Stimulated activated CD8-positive, alpha-beta memory T cell treated with anti-CD3 and anti-CD28 coated beads, Interleukin-15, amount 100 ng/mL, for 4 hours (primary cell): ENCODE data around the gene ABCC2.
"Not testable (repeated sequence)": the region's sequence is repeated elsewhere in the genome, so short reads cannot be mapped to it uniquely, and the experiment has no call there.

Experiments
- DNase-seq, 2 donors: peaks; one replicate each; pipeline ENCODE4 v3.0.0-alpha.2; 2020; ENCODE audit warnings: low read depth in 2 of 2

Gene ABCC2

DNA sequence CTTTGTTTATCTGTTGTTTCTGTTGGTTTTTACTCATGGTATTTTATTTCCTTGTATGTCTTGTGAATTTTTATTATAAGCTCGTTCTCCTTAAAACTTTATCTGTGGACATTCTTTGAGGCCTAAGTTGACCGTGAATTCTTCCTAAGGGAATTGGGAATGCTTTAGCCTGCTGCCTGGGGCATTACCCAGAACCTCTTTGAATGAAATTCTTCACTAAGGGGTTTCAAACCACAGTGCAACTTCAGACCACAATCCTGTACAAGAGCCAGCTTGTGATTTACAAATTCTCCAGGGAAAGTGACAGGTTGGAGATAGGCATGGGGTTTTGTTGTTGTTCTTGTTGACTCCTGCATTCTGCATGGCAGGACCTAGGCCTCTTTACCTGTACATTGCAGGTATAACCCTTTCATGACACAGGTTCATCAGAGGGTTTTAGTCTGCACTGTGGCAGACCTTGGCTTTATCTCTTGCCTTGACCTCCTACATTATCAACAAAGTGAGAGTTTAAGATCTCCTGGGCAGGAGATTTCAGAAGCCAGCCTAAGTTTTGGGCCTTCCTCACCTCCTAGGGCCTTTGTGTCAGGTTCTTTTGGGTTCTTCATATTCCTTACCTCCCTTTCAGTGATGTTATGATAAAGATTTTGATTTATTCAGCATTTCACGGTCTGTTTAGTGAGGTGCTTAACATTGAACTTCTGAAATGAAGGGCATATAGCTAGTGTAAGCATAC, 70.2 kb downstream of the ABCC2 start:
- no peak for DNase-seq

DNA sequence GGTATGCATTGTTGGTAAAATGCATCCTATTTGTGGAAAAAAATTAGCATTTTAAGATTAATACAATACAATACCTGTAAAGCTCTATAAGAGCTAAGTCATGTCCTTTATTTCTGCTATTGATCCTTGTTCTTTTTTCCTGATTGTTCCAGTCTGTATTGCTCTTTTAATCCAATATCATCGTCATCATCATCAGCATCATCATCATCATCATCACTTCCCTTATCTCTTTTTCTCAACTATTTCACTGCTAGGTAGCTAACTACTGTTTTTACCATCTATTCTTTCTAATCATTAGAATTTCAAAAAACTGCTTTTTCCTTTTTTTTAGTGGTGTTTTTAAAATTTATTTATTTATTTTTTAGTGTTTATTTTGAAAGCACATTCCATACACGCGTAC, 71.2 kb downstream of the ABCC2 start:
- no peak for DNase-seq

DNA sequence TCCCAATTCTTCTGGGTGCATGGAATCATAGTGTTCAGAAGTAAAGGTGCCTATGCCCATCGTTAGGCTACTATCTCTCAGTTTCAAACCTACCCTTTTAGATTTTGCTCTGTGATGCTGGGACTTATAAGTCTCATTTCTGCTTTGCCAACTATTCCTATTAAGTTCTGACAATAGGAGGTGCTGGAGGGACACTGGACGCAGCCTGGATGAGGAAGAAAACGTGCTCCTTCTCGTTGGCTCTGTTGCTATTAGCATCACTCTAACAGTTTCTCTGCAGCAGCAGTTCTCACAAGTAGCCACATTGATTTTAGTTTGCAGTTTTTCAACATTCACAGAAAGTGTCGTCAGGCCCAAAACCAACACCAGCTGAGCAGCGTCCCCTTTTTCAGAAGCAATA, 72.4 kb downstream of the ABCC2 start:
- no peak for DNase-seq

DNA sequence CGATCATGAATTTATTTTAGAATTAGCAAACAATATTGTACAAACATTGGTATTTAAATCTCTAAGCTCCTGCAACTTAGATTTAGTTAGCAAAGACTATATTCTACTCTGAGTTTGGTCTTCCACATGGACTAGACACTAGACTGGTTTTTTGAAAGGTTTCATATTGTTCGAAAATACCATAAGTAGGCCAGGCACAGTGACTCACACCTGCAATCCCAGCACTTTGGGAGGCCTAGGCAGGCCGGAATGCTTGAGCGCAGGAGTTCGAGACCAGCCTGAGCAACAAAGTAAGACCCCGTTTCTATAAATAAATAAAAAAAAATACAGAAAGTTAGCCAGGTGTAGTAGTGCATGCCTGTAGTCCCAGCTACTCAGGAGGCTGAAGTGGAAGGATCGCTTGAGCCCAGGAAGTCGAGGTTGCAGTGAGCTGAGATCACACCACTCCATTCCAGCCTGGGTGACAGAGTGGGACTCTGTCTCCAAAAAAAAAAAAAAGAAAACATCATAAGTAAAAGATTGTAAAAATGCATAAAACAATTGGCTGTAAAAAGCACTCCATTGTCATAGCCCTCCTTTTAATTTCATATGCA, 73.1 kb downstream of the ABCC2 start:
- no peak for DNase-seq

GRCh38 chr10:99858849-99859248, 76.4 kb downstream of the ABCC2 start:
- DNase-seq, result no peak

- no peak for DNase-seq
These were observed 77.1 kb downstream of the ABCC2 start for GRCh38 chr10:99859585-99859984.

GRCh38 chr10:99860466-99860865, 78.0 kb downstream of the ABCC2 start:
- DNase-seq, result no peak

- not testable (repeated sequence) for DNase-seq
These were observed 81.2 kb downstream of the ABCC2 start for GRCh38 chr10:99863535-99864240.

GRCh38 chr10:99867250-99867649, 84.8 kb downstream of the ABCC2 start:
- not testable (repeated sequence) for DNase-seq

DNA sequence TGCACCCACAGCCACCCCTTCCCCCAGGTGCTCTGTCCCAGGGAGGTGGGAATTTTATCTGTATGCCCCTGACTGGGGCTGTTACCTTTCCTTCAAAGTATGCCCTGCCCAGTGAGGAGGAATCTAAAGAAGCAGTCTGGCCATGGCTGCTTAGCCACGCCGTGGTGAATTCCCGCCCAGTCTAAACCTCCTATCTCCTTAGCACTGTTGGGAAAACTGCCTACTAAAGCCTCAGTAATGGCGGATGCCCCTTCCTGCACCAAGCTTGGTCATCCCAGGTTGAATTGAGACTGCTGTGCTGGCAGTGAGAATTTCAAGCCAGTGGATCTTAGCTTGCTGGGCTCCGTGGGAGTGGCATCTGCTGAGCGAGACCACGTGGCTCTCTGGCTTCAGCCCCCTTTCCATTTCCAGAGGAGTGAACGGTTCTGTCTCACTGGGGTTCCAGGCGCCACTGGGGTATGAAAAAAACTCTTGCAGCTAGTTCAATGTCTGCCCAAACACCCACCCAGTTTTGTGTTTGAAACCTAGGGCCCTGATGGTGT, 87.2 kb downstream of the ABCC2 start:
- no peak for DNase-seq

DNA sequence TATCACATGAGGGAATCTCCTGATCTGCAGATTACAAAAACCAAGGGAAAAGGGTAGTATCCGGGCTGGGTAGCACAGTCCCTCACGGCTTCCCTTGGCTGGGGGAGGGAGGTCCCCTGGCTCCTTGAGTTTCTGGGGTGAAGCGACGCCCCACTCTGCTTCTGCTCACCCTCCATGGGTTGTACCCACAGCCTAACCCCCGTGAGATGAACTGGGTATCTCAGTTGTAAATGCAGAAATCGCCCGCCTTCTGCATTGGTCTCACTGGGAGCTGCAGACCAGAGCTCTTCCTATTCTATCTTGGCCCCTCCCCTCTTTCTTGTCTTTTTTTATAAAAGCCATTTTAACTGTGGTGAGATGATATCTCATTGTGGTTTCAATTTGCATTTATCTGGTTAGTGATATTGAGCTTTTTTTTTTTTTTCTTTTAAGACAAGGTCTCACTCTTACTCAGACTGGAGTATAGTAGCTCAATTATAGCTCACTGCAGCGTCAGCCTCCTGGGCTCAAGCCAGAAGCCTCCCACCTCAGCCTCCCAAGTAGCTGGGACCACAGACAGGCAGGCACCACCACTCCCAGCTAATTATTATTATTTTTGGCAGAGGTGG, 87.8 kb downstream of the ABCC2 start:
- DNase-seq, result no peak

GRCh38 chr10:99872367-99873162, 90.1 kb downstream of the ABCC2 start:
- DNase-seq, result no peak

DNA sequence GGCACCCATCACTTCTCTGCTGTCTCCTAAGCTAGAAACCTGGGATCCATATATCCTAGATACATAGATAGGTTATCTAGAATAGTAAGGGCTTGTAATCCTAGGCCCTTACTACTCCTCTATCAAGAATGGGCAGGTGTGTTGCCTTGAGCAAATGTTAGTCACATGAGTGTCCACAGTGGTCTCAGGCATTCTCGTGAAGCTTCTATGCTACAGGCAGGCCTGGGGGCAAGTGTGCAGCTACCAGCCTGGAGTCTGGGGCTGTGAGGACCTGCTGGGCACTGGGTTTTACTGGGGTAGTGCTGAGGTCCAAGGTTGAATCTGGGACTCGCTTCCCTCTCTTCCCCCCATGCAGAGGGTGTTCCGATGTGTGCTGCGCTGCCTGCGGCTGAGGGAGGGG, 91.4 kb downstream of the ABCC2 start:
- DNase-seq, result no peak

GRCh38 chr10:99874341-99875085, 92.1 kb downstream of the ABCC2 start:
- no peak for DNase-seq

- no peak for DNase-seq
These were observed 93.0 kb downstream of the ABCC2 start for GRCh38 chr10:99875473-99875872.

DNA sequence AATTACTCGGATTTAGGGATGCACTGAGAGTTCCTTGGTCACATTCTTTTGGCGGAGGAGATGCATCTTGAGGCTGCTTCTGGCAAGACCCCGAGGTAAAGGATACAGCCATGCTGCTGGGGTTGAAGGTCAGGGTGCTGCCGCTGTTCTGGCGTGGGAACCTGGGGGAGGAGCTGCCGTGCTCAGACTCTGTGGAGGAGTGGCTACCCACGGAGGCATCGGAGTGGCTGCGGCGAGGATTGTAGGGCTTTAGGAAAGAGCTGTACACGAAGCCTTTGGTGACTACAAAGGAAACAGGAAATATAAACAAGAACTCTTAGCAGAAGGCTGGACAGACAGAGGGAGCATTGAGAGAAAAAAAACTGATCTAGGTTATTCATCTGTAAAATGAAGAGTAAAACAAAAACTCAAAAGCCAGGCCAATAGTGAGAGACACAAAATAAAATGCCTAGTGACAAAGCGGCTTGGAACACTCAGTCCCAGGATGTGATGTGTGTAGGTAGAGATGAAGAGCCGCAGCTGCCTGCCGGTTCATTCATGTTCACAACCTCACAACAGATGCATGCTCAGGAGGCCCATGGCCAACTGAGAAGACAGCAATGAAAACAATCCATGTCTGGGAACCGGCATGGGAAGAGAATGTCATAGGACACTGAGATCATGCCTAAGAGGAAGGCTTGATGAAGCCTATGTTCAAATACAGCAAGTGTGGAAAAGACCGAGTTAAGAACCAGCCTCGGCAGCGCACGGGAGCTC, 97.8 kb downstream of the ABCC2 start:
- DNase-seq, result no peak

DNA sequence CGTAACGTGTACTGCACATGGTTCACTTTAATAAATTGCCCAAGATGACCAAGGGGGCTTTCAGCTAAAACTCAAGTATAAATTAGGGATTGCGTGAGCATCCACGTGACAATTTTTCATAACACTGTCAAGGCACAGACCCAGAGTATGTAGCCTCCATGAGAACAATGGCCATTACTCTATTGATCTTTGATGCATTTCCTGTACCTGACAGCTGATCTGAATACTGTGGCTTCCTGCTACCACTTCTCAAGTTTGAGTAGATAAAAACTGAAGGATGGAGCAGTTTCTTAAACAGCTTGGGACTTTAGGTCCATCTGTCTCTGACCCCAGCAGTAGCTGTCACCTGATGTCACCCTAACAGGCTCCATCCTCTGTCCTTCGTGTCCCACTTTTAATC, 98.9 kb downstream of the ABCC2 start:
- no peak for DNase-seq

- DNase-seq, result no peak
These were observed 101.1 kb downstream of the ABCC2 start for GRCh38 chr10:99883523-99883922.

DNA sequence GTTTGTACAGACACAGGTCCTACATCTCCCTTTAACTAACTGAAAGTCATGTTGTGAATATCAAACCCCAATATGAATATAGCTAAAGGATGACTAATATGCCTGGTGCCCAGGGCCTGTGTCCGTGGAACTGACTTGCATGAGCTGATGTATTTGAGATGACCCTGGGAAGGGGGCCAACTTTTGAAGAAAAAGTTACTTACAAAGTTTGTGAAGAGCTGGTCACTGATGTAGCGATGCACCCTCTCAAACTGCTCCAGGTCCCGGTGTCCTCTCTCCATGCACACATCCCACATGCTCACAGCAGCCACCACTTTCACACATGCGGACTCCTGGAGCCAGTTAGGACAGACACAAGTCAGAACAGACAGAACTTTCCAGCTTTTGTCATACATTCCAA, 106.2 kb downstream of the ABCC2 start:
- no peak for DNase-seq

DNA sequence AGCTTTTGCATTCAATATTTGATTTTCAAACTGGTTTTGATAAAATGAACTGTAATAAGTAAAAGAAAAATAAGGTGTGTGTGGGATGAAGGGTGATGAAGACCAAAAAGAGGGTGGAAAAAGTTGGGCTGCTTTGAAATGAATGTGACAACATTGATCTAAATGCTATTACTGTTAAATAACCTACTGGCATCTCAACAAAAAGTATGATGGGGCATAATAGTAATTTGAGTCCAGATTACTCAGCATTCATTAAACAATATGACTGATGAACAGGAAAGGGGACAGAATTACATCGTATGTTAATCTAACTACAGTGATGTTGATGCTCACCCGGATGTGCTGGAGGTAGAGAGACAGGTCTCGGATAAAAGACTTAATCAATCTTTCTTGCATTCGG, 112.2 kb downstream of the ABCC2 start:
- DNase-seq, result no peak
